ACC112 (cell line): ENCODE data around the gene WDR27.
A peak's percentile ranks its signal among the peaks of the same experiment; 100 is the strongest.

Source experiments
- H2AFZ ChIP-seq: fragments of 200-600 bp; sonication (generic); one replicate; pipeline ENCODE4 v1.6.0; 2017; ENCODE audit warnings: antibody characterized with exemption, low read length; ENCODE audit not compliant: unreplicated experiment
- H3K27ac ChIP-seq: fragments of 200-600 bp; sonication (generic); 2 replicates; pipeline ENCODE4 v1.5.1; 2014; ENCODE audit warnings: low read depth, mild to moderate bottlenecking, antibody characterized with exemption, low read length, moderate library complexity
- H3K27me3 ChIP-seq: fragments of 200-600 bp; sonication (generic); 2 replicates; pipeline ENCODE4 v1.6.1; 2014; ENCODE audit warnings: mild to moderate bottlenecking, antibody characterized with exemption, low read length, moderate library complexity, mixed read lengths; ENCODE audit not compliant: insufficient read depth
- H3K36me3 ChIP-seq: fragments of 200-600 bp; sonication (generic); 2 replicates; pipeline ENCODE4 v1.6.1; 2016; ENCODE audit warnings: mild to moderate bottlenecking, antibody characterized with exemption, low read length, moderate library complexity, mixed read lengths; ENCODE audit not compliant: insufficient read depth
- H3K4me1 ChIP-seq: fragments of 200-600 bp; sonication (generic); one replicate; pipeline ENCODE4 v1.6.1; 2016; ENCODE audit warnings: low read length, mixed read lengths; ENCODE audit not compliant: insufficient read depth, unreplicated experiment, control insufficient read depth
- H3K4me3 ChIP-seq: fragments of 200-600 bp; sonication (generic); 2 replicates; pipeline ENCODE4 v1.5.1; 2014; ENCODE audit warnings: mild to moderate bottlenecking, low read depth, low read length
- H3K79me2 ChIP-seq: fragments of 200-600 bp; sonication (generic); one replicate; pipeline ENCODE4 v1.6.0; 2016; ENCODE audit warnings: low read length; ENCODE audit not compliant: control insufficient read depth, unreplicated experiment, insufficient read depth

Gene WDR27

DNA sequence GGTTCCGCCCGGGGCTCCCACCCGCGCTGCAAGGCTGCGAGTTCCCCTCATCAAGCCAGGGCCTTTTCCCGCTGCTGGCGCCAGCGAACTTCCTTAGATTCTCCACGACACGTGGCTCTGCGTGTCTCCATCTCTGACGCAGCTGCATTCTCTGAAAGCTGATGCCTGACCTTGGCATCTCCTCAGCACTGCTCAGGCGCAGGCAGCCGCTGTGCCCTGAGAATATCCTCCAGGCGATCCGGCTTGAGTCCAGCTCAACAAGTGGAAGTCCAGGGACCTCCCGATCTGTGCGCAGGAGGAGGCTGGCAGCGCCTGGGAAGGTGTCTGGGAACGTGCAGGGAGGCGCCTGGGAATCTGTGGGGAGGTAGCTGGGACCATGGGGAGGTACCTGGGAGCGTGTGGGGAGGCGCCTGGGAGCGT lies 277.0 kb downstream of the WDR27 start:
- Histone ChIP-seq H3K4me3 (peak overlapping the region; percentile 35), H3K36me3 (no peaks in the 10 kb centered on the region), H3K27ac (peak overlapping the region; percentile 54), H2AFZ (no peak overlapping the region), H3K27me3 (no peaks in the 10 kb centered on the region), H3K79me2 (no peaks in the 10 kb centered on the region), H3K4me1 (peaks cover 14% of the 10 kb centered on the region)

DNA sequence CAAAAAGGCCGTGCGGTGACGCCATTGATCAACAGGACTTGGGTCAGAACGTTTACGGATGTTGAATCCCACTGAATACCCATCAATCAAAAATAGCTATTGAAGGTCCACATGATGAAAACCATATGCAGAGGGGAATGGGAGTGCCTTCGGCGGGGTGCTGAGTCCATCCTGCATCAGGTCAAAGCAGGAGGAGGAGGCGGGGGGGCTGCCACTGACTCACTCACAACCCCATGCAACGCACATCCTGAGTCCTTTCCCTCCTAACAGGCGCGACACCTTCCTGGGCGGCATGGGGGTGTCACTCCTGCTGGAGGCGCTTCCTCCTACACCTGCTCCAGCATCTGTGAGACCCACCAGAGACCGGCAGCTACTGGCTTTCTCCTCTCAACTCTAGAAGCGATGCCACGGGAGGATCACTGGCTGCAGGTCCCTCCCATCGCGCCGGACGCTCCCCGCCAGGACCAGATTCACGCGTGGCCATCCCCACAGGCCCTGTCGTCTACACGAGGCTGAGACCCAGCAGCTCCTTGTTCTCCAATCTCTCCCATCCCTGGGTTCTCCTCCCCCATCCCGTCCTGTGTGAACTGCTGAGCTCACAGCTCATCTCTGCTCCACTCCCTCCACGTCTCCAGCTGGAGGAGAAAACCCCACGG lies 277.6 kb downstream of the WDR27 start:
- Histone ChIP-seq H3K79me2 (no peaks in the 10 kb centered on the region), H3K27me3 (no peaks in the 10 kb centered on the region), H3K36me3 (no peaks in the 10 kb centered on the region), H3K27ac (peak overlapping the region; percentile 54), H2AFZ (no peak overlapping the region), H3K4me3 (peak overlapping the region; percentile 35), H3K4me1 (peaks cover 14% of the 10 kb centered on the region)

GRCh38 chr6:169421586-169422264 lies 280.1 kb downstream of the WDR27 start:
- H3K4me1 ChIP-seq: no peaks in the 10 kb centered on the region
- H3K79me2 ChIP-seq: no peaks in the 10 kb centered on the region
- H3K36me3 ChIP-seq: no peaks in the 10 kb centered on the region
- H2AFZ ChIP-seq: no peak overlapping the region
- no peak overlapping the region for H3K27ac ChIP-seq
- no peak overlapping the region for H3K4me3 ChIP-seq
- H3K27me3 ChIP-seq: no peaks in the 10 kb centered on the region

- no peak overlapping the region for H3K27ac ChIP-seq
- no peaks in the 10 kb centered on the region for H3K79me2 ChIP-seq
- H3K4me3 ChIP-seq: no peak overlapping the region
- H2AFZ ChIP-seq: no peak overlapping the region
- H3K36me3 ChIP-seq: no peaks in the 10 kb centered on the region
- no peaks in the 10 kb centered on the region for H3K4me1 ChIP-seq
- H3K27me3 ChIP-seq: no peaks in the 10 kb centered on the region
Measured at GRCh38 chr6:169420912-169421543, 280.8 kb downstream of the WDR27 start.

- H3K79me2 ChIP-seq: no peaks in the 10 kb centered on the region
- H3K27me3 ChIP-seq: no peaks in the 10 kb centered on the region
- H3K27ac ChIP-seq: no peak overlapping the region
- no peak overlapping the region for H3K4me3 ChIP-seq
- H2AFZ ChIP-seq: no peak overlapping the region
- no peaks in the 10 kb centered on the region for H3K4me1 ChIP-seq
- H3K36me3 ChIP-seq: no peaks in the 10 kb centered on the region
Measured at GRCh38 chr6:169417101-169417500, 284.7 kb downstream of the WDR27 start.

GRCh38 chr6:169416249-169416648 lies 285.6 kb downstream of the WDR27 start:
- Histone ChIP-seq H3K4me1 (no peaks in the 10 kb centered on the region), H3K4me3 (no peak overlapping the region), H2AFZ (no peak overlapping the region), H3K79me2 (no peaks in the 10 kb centered on the region), H3K27ac (no peak overlapping the region), H3K36me3 (no peaks in the 10 kb centered on the region), H3K27me3 (no peaks in the 10 kb centered on the region)

DNA sequence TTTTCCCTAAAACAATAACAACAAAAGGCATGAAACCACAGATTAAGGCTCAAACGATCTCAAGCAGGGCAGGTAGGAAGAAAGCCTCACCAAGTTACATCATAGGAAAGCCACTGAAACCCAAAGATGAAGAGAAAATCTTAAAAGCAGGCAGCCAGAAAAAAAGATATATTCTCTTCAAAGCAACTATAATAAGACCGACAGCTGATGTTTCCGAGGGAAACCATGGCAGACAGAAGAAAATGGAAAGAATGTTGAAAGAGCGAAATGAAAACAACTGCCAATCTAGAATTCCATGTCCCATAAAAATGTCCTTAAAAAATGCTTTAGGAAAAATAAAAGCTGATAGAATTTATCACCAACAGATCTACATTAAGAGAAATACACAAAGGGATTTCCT lies 286.6 kb downstream of the WDR27 start:
- Histone ChIP-seq H3K79me2 (no peaks in the 10 kb centered on the region), H3K4me1 (no peaks in the 10 kb centered on the region), H3K27ac (no peak overlapping the region), H3K27me3 (no peaks in the 10 kb centered on the region), H2AFZ (no peak overlapping the region), H3K36me3 (no peaks in the 10 kb centered on the region), H3K4me3 (no peak overlapping the region)

DNA sequence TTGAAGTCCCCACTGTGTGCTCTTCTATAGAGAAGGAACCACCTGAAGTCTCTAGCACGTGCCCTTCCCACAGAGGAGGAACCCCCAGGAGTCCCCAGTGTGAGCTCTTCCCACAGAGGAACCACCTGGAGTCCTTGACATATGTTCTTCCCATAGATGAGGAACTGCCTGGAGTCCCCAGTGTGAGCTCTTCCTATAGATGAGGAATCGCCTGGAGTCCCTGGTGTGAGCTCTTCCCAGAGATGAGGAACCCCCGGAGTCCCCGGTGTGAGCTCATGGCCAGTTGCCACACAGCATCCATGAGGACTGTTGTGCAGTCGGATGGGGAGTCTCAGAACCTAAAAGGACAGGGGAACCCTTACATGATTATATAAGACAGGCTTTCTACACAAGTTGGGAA lies 290.1 kb downstream of the WDR27 start:
- Histone ChIP-seq H3K27me3 (no peaks in the 10 kb centered on the region), H3K27ac (no peak overlapping the region), H3K79me2 (no peaks in the 10 kb centered on the region), H3K36me3 (no peaks in the 10 kb centered on the region), H3K4me3 (no peak overlapping the region), H3K4me1 (no peaks in the 10 kb centered on the region), H2AFZ (no peak overlapping the region)

GRCh38 chr6:169411296-169411695 lies 290.5 kb downstream of the WDR27 start:
- no peaks in the 10 kb centered on the region for H3K79me2 ChIP-seq
- H3K4me1 ChIP-seq: no peaks in the 10 kb centered on the region
- no peak overlapping the region for H3K4me3 ChIP-seq
- H3K36me3 ChIP-seq: no peaks in the 10 kb centered on the region
- no peak overlapping the region for H2AFZ ChIP-seq
- no peak overlapping the region for H3K27ac ChIP-seq
- H3K27me3 ChIP-seq: no peaks in the 10 kb centered on the region

- Histone ChIP-seq H3K4me1 (no peaks in the 10 kb centered on the region), H2AFZ (no peak overlapping the region), H3K27me3 (no peaks in the 10 kb centered on the region), H3K36me3 (no peaks in the 10 kb centered on the region), H3K79me2 (no peaks in the 10 kb centered on the region), H3K4me3 (no peak overlapping the region), H3K27ac (no peak overlapping the region)
Measured at GRCh38 chr6:169409742-169410312, 292.0 kb downstream of the WDR27 start.
